SK-N-SH treated with all-trans-retinoic acid at 6 μM for 48 hours (cell line): ENCODE measurements around the gene FNIP2.
"Not testable (repeated sequence)": the region's sequence is repeated elsewhere in the genome, so short reads cannot be mapped to it uniquely, and the experiment has no call there.

Source experiments
- ATAC-seq: fragments of 200-7000 bp; cut with Tn5 transposase; 3 replicates; pipeline ENCODE4 v1.9.1; 2020; ENCODE audit warnings: mild to moderate bottlenecking, moderate library complexity
- ARNTL ChIP-seq: fragments of 450-650 bp; formaldehyde crosslinking; IDR thresholded peaks from 2 replicates; pipeline ENCODE4 v1.5.0; 2020; ENCODE audit warnings: low read depth, mild to moderate bottlenecking, moderate library complexity, borderline replicate concordance
- BACH2 ChIP-seq: fragments of 250-450 bp; sonication (Bioruptor Pico); IDR thresholded peaks from 2 replicates; pipeline ENCODE4 v1.9.0; 2021; ENCODE audit warnings: mild to moderate bottlenecking, borderline replicate concordance
- CSDC2 ChIP-seq: fragments of 250-450 bp; sonication (Bioruptor Pico); IDR thresholded peaks from 2 replicates; pipeline ENCODE4 v1.5.0; 2020; ENCODE audit warnings: mild to moderate bottlenecking, moderate library complexity
- ESRRG ChIP-seq: fragments of 250-450 bp; sonication (Bioruptor Pico); IDR thresholded peaks from 2 replicates; pipeline ENCODE4 v1.6.1; 2021; ENCODE audit warnings: mild to moderate bottlenecking
- GLIS3 ChIP-seq: fragments of 250-450 bp; sonication (Bioruptor Pico); IDR thresholded peaks from 2 replicates; pipeline ENCODE4 v1.5.0; 2020; ENCODE audit warnings: mild to moderate bottlenecking, moderate library complexity
- ISL1 ChIP-seq: fragments of 250-450 bp; sonication (Bioruptor Pico); IDR thresholded peaks from 2 replicates; pipeline ENCODE4 v2.1.2; 2022; ENCODE audit warnings: mild to moderate bottlenecking, moderate library complexity
- OSR1 ChIP-seq: fragments of 250-450 bp; sonication (Bioruptor Pico); IDR thresholded peaks from 2 replicates; pipeline ENCODE4 v1.8.0; 2022; ENCODE audit warnings: moderate library complexity, mild to moderate bottlenecking, inconsistent platforms
- PATZ1 ChIP-seq: fragments of 250-450 bp; sonication (Bioruptor Pico); IDR thresholded peaks from 2 replicates; pipeline ENCODE4 v1.8.0; 2020; ENCODE audit warnings: mild to moderate bottlenecking, moderate library complexity, borderline replicate concordance
- POU6F1 ChIP-seq: fragments of 250-450 bp; sonication (Bioruptor Pico); IDR thresholded peaks from 2 replicates; pipeline ENCODE4 v1.8.0; 2021; ENCODE audit warnings: low read depth, mild to moderate bottlenecking, moderate library complexity, borderline replicate concordance
- PPARA ChIP-seq: fragments of 250-450 bp; sonication (Bioruptor Pico); IDR thresholded peaks from 2 replicates; pipeline ENCODE4 v1.5.0; 2020; ENCODE audit warnings: mild to moderate bottlenecking, borderline replicate concordance
- RARB ChIP-seq: fragments of 250-450 bp; sonication (Bioruptor Pico); IDR thresholded peaks from 2 replicates; pipeline ENCODE4 v1.8.0; 2021; ENCODE audit warnings: mild to moderate bottlenecking, moderate library complexity
- SNAI2 ChIP-seq: fragments of 250-450 bp; sonication (Bioruptor Pico); IDR thresholded peaks from 2 replicates; pipeline ENCODE4 v1.5.0; 2020; ENCODE audit warnings: mild to moderate bottlenecking, moderate library complexity
- TCF4 ChIP-seq: fragments of 250-450 bp; sonication (Bioruptor Pico); IDR thresholded peaks from 2 replicates; pipeline ENCODE4 v1.8.0; 2021; ENCODE audit warnings: mild to moderate bottlenecking, moderate library complexity, borderline replicate concordance
- TOX ChIP-seq: fragments of 250-450 bp; sonication (Bioruptor Pico); IDR thresholded peaks from 2 replicates; pipeline ENCODE4 v1.8.0; 2021; ENCODE audit warnings: mild to moderate bottlenecking, moderate library complexity, borderline replicate concordance
- TSHZ2 ChIP-seq: fragments of 250-450 bp; sonication (Bioruptor Pico); IDR thresholded peaks from 2 replicates; pipeline ENCODE4 v1.5.0; 2020; ENCODE audit warnings: mild to moderate bottlenecking, moderate library complexity
- ZC3H10 ChIP-seq: fragments of 250-450 bp; sonication (Bioruptor Pico); IDR thresholded peaks from 2 replicates; pipeline ENCODE4 v1.5.1; 2021; ENCODE audit warnings: mild to moderate bottlenecking, moderate library complexity
- ZFP30 ChIP-seq: fragments of 450-650 bp; formaldehyde crosslinking; IDR thresholded peaks from 2 replicates; pipeline ENCODE4 v1.5.0; 2022; ENCODE audit warnings: mild to moderate bottlenecking, moderate library complexity
- ZNF565 ChIP-seq: fragments of 450-650 bp; formaldehyde crosslinking; conservative IDR thresholded peaks from 2 replicates; pipeline ENCODE4 v1.5.0; 2020; ENCODE audit warnings: low read depth, mild to moderate bottlenecking, moderate library complexity
- ZNF70 ChIP-seq: fragments of 450-650 bp; formaldehyde crosslinking; IDR thresholded peaks from 2 replicates; pipeline ENCODE4 v1.5.0; 2020; ENCODE audit warnings: mild to moderate bottlenecking, moderate library complexity
- ZNF8 ChIP-seq: fragments of 450-650 bp; formaldehyde crosslinking; IDR thresholded peaks from 2 replicates; pipeline ENCODE4 v1.5.0; 2020; ENCODE audit warnings: mild to moderate bottlenecking, moderate library complexity

The FNIP2 gene

DNA sequence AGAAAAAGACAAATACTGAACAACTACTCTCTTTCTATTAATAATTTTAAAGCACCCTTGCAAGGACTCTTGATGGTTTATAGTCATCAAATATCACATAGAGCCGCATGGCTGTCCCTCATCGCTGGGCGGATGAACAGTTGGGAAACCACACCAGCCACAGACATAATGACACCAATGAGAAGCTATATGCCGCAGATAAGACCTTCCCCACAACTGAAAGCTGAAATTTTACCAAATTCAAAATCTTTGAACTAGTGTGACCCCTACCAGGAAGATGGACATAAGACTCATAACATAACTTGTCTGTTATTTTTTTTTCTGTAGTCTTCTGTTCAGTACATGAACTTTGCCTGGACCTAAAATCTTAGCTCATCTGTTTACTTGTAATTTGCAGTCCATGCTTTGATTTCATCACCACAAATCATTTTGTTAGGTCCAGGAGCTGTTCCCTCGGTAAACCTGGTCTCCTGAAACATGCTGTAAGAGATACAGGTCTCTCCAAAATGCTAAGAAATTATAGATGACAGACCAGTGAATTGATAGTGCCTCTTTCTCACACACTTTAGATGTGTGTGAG is 176.8 kb downstream of the FNIP2 start:
- TF ChIP-seq ZNF70 (CRISPR knock-in tag) (no peak), PPARA (CRISPR knock-in tag) (no peak), RARB (CRISPR knock-in tag) (no peak), ARNTL (no peak), CSDC2 (CRISPR knock-in tag) (no peak), OSR1 (CRISPR knock-in tag) (no peak)
- no peak for ATAC-seq

DNA sequence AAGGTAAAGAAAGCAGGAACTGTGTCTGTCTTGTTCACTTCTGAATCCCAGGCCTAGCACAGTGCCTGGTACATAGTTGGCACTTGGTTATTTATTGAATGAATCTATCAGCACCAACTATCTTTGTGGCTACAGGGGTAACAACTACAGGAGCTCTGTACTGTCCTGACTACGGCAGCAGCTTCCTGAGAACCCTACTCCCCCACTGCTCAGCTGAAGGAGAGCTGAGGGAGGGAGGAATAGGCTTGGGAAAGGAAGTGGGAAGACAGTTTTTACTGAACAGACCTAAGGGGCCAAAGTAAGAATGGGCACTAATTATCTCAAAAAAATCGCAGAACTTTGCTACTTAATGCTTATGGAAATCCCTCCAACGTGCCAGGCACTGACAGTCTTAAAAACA is 178.0 kb downstream of the FNIP2 start:
- no peak for ATAC-seq
- TF ChIP-seq PATZ1 (no peak), SNAI2 (no peak), RARB (CRISPR knock-in tag) (no peak), TSHZ2 (CRISPR knock-in tag) (no peak), ZFP30 (CRISPR knock-in tag) (no peak), POU6F1 (CRISPR knock-in tag) (no peak)

- ATAC-seq: no peak
- TF ChIP-seq ZNF565 (CRISPR knock-in tag) (no peak), ARNTL (no peak), ZC3H10 (CRISPR knock-in tag) (no peak), OSR1 (CRISPR knock-in tag) (no peak), GLIS3 (CRISPR knock-in tag) (no peak), RARB (CRISPR knock-in tag) (no peak), ISL1 (CRISPR knock-in tag) (no peak), TOX (CRISPR knock-in tag) (no peak), SNAI2 (no peak), ZNF70 (CRISPR knock-in tag) (no peak), PPARA (CRISPR knock-in tag) (no peak)
Measured at GRCh38 chr4:158948071-158948470, 179.2 kb downstream of the FNIP2 start.

DNA sequence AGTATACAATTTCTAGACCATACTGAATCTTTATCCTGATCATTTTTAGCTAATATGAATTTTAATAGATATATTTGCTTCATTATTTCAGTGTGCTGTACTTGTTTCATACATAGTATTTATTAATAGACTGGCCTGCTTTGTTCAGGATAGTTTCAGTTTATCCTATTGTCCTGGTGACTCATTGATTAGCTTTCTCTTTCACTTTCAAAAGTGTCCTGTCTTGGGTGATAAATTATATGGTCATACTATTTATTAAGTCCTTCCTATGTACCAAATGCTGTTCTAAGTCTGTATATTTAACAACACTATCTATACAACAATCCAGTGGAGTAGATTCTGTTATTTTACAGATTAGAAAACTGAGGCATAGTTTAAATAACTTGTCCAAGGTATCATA is 180.3 kb downstream of the FNIP2 start:
- TF ChIP-seq ZNF565 (CRISPR knock-in tag): no peak
- no peak for TF ChIP-seq ZNF8 (CRISPR knock-in tag)
- TF ChIP-seq TCF4 (CRISPR knock-in tag): no peak
- no peak for TF ChIP-seq ISL1 (CRISPR knock-in tag)
- no peak for TF ChIP-seq POU6F1 (CRISPR knock-in tag)
- TF ChIP-seq SNAI2: no peak
- TF ChIP-seq GLIS3 (CRISPR knock-in tag): no peak
- no peak for TF ChIP-seq TSHZ2 (CRISPR knock-in tag)
- no peak for TF ChIP-seq ESRRG (CRISPR knock-in tag)
- TF ChIP-seq ARNTL: no peak
- no peak for TF ChIP-seq OSR1 (CRISPR knock-in tag)
- no peak for TF ChIP-seq BACH2 (CRISPR knock-in tag)
- ATAC-seq: peak; percentile 57; the same call in 2 of the 3 replicates

- ATAC-seq: not testable (repeated sequence)
Measured at GRCh38 chr4:158952221-158952774, 183.5 kb downstream of the FNIP2 start.

DNA sequence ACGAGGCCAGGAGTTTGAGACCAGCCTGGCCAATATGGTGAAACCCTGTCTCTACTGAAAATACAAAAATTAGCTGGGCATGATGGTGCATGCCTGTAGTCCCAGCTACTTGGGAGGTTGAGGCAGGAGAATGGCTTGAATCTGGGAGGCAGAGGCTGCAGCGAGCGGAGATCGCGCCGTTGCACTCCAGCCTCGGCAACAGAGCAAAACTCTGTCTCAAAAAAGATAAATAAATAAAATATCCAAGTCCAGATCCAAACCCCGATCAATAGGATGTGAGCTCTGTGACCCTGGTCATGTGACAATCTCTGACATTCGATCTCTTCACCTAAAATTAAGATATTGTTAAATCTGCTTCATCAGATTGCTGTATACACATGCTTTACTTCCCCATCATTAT is 187.5 kb downstream of the FNIP2 start:
- not testable (repeated sequence) for ATAC-seq

DNA sequence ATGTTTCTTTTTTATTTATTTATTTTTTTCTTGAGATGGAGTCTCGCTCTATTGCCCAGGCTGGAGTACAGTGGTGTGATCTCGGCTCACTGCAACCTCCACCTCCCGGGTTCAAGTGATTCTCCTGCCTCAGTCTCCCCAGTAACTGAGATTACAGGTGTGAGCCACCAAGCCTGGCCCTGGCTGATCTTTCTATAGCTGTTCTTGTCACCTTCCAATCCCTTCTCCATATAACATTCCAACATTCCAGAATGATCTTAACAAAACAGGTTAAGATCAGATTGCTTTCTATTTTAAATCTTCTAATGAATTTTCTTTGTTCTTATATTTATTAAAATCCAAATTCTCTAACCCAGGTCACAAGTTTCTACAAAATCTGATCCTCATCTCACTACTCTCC is 188.1 kb downstream of the FNIP2 start:
- ATAC-seq: not testable (repeated sequence)
